Keratinocyte (primary cell): Measurements from ENCODE around the gene TUBA1B.

Experiments
- EZH2 ChIP-seq: IDR thresholded peaks from one replicate; pipeline ENCODE4 v1.6.1; 2012; ENCODE audit warnings: inconsistent platforms, mild to moderate bottlenecking, low read length, moderate library complexity
- TF ChIP-seq, protein P1 (sequence below), 3 experiments: IDR thresholded peaks in 1 of 3; conservative IDR thresholded peaks in 1 of 3; optimal IDR thresholded peaks in 1 of 3; 2 replicates in 2 of 3; 3 replicates in 1 of 3; pipeline versions ENCODE3 to v1.5.1; 2011; ENCODE audit warnings: low read length in 3 of 3, mild to moderate bottlenecking in 3 of 3, moderate library complexity in 2 of 3, control low read depth in 1 of 3, inconsistent platforms in 1 of 3; ENCODE audit not compliant: insufficient read depth in 2 of 3; ENCODE audit errors: extremely low read depth in 1 of 3

DNA sequence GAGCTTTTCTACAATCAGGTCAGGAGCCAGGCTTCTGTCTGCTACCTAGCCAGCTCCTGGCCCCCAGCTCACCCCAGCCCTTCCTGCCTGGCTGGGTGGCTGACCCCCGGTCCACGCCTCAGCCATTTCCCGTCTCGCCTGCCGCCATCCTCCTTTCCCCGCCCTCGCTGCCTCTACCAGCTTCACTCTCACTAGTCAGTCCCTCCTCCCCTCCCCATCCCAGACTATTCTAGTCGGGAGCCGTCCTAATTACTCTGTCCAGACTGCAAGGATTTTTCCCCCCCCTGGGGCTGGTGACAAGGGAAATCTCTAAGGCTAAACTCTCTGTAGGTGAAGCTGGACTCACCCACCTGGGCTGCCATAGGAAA lies 37.4 kb downstream of the TUBA1B start:
- TF ChIP-seq, protein P1, sequence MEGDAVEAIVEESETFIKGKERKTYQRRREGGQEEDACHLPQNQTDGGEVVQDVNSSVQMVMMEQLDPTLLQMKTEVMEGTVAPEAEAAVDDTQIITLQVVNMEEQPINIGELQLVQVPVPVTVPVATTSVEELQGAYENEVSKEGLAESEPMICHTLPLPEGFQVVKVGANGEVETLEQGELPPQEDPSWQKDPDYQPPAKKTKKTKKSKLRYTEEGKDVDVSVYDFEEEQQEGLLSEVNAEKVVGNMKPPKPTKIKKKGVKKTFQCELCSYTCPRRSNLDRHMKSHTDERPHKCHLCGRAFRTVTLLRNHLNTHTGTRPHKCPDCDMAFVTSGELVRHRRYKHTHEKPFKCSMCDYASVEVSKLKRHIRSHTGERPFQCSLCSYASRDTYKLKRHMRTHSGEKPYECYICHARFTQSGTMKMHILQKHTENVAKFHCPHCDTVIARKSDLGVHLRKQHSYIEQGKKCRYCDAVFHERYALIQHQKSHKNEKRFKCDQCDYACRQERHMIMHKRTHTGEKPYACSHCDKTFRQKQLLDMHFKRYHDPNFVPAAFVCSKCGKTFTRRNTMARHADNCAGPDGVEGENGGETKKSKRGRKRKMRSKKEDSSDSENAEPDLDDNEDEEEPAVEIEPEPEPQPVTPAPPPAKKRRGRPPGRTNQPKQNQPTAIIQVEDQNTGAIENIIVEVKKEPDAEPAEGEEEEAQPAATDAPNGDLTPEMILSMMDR (optimal IDR thresholded peaks at IDR 0.05 in 1 of 3, IDR thresholded peaks at IDR 0.05 in 1 of 3, conservative IDR thresholded peaks at IDR 0.05 in 1 of 3; ENCODE audit: extremely low read depth in 1 of 3, insufficient read depth in 2 of 3, low read length in 3 of 3): no peak
- TF ChIP-seq EZH2: no peak
